GM19023 (cell line): Measurements from ENCODE around the gene FAM234A.

ENCODE experiments used
- ATAC-seq: cut with Tn5 transposase; IDR thresholded peaks from one replicate; pipeline ENCODE4 v1.9.1; 2021; ENCODE audit warnings: mild to moderate bottlenecking, moderate library complexity; ENCODE audit not compliant: unreplicated experiment

FAM234A gene

GRCh38 chr16:280552-280951 lies 45.9 kb downstream of the FAM234A start, which contains the start of gene ARHGDIG:
ARHGDIG (plus strand) TSS chr16:280591; CDS start chr16:280681, 90 bp downstream.
- ATAC-seq = no peak

- ATAC-seq = no peak
These were observed 46.5 kb downstream of the FAM234A start for GRCh38 chr16:280991-281659.

GRCh38 chr16:281660-282255 lies 47.1 kb downstream of the FAM234A start:
- no peak for ATAC-seq

DNA sequence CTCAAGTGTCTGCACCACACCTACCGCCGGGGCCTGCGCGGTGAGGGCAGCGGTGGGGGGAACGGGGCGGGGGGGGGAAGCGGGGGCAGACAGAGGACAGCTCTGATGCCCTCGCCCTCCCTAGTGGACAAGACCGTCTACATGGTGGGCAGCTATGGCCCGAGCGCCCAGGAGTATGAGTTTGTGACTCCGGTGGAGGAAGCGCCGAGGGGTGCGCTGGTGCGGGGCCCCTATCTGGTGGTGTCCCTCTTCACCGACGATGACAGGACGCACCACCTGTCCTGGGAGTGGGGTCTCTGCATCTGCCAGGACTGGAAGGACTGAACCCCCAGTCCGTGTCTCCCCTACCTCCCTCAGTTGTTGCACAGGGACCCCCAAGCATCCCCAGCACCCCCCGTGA lies 47.9 kb downstream of the FAM234A start:
- ATAC-seq = no peak

- ATAC-seq = no peak
These were observed 48.6 kb downstream of the FAM234A start, which contains the start of gene PDIA2 for GRCh38 chr16:283033-283805. PDIA2 (plus strand) TSS chr16:283164; CDS start chr16:283170, 6 bp downstream.

DNA sequence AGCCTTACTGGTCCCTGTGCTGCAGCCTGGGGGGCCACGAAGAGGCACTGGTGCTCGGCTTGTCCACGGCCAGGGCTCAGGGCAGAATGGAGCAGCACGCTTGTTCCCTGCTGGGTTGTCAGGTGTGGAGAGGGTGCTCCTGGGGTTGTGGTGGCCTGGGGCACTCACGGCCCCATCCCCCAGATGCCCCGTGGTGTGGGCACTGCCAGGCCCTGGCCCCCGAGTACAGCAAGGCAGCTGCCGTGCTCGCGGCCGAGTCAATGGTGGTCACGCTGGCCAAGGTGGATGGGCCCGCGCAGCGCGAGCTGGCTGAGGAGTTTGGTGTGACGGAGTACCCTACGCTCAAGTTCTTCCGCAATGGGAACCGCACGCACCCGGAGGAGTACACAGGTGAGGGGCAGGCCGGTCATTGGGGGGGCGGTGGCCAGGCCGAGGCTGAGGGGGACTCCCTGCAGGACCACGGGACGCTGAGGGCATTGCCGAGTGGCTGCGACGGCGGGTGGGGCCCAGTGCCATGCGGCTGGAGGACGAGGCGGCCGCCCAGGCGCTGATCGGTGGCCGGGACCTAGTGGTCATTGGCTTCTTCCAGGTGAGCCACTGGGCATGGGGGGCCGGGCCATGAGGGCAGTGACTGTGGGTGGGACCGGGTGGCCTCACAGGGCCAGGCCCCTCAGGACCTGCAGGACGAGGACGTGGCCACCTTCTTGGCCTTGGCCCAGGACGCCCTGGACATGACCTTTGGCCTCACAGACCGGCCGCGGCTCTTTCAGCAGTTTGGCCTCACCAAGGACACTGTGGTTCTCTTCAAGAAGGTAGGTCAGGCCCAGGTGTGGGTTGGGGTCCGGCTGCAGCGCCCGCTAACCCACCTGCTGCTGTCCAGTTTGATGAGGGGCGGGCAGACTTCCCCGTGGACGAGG lies 49.8 kb downstream of the FAM234A start:
- ATAC-seq = no peak

GRCh38 chr16:285146-286055 lies 50.8 kb downstream of the FAM234A start:
- no peak for ATAC-seq

DNA sequence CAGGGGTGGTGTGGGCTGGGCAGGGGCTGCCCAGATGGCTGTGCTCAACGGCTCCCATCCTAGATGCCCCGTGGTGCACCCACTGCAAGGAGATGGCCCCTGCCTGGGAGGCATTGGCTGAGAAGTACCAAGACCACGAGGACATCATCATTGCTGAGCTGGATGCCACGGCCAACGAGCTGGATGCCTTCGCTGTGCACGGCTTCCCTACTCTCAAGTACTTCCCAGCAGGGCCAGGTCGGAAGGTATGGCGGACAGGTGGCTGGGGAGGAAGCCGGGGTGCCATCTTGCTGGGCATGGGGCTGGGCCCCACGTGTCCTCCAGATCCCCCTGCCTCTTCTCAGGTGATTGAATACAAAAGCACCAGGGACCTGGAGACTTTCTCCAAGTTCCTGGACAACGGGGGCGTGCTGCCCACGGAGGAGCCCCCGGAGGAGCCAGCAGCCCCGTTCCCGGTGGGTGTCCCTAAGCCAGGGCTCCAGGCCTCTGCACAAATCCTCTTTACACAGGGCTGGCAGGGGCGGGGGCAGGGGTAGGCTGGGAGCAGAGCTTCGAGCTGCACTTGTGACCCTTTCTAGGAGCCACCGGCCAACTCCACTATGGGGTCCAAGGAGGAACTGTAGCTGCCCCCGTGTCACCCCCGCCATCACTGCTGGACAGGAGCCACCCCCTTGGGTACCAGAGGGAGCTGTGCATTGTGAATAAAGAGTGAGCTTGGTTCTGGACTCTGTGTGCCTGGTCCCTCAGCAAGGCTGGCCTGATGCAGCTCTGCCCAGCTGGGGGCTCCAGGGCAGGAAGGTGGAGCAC lies 52.1 kb downstream of the FAM234A start:
- no peak for ATAC-seq

DNA sequence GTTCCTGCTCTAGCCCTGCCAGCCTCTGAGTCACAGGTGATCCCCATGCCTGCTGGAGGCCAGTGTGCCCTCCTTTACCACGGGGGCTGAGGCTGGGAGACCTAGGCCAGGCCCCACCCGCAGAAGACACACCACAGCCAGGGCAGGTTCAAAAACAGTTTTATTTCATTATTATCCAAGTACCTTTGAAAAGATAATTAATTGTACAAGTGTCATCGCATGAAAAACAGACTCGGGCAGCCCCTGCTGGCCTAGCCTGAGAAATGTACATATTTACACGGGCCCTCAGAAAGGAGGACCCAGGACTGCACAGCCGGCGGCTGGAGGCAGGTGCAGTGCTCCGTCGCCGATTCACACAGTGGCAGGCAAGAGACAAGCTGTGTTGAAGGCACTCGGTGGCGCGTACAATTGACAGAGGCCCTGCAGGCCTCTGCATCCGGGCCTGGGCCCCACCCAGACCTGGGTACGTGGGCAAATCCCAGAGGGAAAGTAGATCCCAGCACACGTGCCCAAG lies 52.7 kb downstream of the FAM234A start:
- no peak for ATAC-seq

- ATAC-seq = no peak
These were observed 53.6 kb downstream of the FAM234A start for GRCh38 chr16:287981-288920.

GRCh38 chr16:289395-289997 lies 54.9 kb downstream of the FAM234A start:
- no peak for ATAC-seq

DNA sequence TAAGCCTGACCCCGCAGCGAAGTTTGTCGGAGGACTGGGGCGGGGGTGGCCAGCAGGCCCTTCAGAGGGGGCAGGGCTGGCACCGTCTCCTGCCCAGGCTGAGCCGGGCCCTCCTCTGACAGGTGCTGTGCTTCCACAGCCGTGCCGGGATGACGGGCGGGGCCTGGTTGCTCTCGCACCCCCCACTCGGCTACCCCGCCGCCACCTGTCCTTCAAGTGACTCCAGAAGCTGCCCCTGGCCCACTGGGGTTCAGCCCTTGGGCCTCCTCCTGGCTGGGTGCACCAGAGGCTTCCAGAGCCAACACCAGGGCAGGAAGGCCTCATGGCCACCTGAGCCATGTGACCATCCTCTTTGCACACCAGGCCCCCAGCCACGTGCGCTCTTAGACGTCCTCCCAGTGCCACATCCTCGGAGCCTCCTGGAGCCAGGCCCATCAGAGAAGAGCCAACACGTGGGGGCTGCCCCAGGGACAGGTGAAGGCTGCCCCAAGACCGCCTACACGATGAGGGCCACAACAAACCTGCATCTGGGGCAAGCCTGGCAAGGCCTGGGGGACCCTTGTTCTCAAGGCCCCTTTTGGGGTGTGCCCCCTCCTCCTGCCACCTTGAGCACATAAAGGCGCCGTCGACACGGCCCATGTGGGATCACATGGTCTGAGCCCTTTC lies 55.5 kb downstream of the FAM234A start:
- no peak for ATAC-seq

GRCh38 chr16:290681-291405 lies 56.2 kb downstream of the FAM234A start:
- no peak for ATAC-seq

GRCh38 chr16:291539-291938 lies 56.9 kb downstream of the FAM234A start:
- no peak for ATAC-seq

DNA sequence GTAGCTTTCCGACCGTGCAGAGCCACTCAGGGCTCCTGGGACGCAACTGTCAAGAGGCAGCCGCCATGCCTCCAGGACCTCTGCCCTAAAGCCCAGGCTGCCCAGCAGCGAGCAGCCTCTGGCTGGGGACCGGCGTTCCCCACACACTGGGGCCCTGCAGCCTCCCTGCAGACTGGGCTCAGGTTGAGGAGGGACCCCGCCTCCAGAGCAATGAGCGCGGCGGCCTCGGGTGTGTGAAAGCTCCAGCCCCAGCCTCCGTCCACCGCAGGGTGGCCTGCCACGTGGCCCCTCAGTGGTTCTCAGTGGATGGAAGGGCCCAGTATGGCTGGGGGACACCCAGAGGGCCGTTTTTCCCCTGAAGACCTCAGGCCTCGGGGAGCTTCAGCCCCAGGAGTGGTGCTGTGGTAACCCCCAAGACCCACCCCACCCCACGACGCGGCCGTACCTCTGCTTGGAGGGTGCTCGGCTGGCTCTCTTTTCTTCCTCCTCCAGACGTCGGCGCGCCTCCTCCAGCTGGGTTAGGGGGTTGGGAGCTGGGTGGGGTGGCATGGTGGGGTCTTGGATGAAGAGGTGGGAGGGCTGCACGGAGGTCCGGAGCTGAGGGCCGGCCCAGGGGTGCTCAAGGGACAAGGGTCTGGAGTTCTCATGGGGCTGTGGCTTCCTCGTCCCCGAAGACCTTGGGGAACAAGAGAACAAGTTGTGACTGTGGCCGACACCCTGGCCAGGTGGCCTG lies 58.6 kb downstream of the FAM234A start:
- ATAC-seq = no peak
